GM12891 (cell line): Measurements from ENCODE around the gene SERHL2.
"Not testable (repeated sequence)": the region's sequence is repeated elsewhere in the genome, so short reads cannot be mapped to it uniquely, and the experiment has no call there.

Source experiments
- DNase-seq: peaks from one replicate; pipeline ENCODE4 v3.0.0; 2011; ENCODE audit warnings: low spot score; ENCODE audit not compliant: insufficient read length
- FAIRE-seq: peaks from 2 replicates; lab custom pipeline; 2011; peaks lifted over from hg19 to GRCh38; lab: Jason Lieb, UNC
- PAX5 ChIP-seq: IDR thresholded peaks from 2 replicates; pipeline ENCODE4 v1.6.1; 2011; ENCODE audit warnings: low read length, moderate library complexity, mild to moderate bottlenecking; ENCODE audit not compliant: insufficient read depth, severe bottlenecking
- POLR2A ChIP-seq: IDR thresholded peaks from 2 replicates; pipeline ENCODE4 v1.6.1; 2011; ENCODE audit warnings: low read depth, low read length, control low read depth
- POLR2AphosphoS5 ChIP-seq: IDR thresholded peaks from 2 replicates; pipeline ENCODE4 v1.6.1; 2011; ENCODE audit warnings: low read depth, low read length, control low read depth
- POU2F2 ChIP-seq: IDR thresholded peaks from 2 replicates; pipeline ENCODE4 v1.6.1; 2011; ENCODE audit warnings: low read depth, mild to moderate bottlenecking, control low read depth, low read length, moderate library complexity
- SPI1 ChIP-seq: IDR thresholded peaks from 2 replicates; pipeline ENCODE4 v1.6.1; 2011; ENCODE audit warnings: low read depth, low read length, control low read depth
- TAF1 ChIP-seq: IDR thresholded peaks from 2 replicates; pipeline ENCODE4 v1.6.1; 2011; ENCODE audit warnings: low read depth, low read length, control low read depth

SERHL2 gene

DNA sequence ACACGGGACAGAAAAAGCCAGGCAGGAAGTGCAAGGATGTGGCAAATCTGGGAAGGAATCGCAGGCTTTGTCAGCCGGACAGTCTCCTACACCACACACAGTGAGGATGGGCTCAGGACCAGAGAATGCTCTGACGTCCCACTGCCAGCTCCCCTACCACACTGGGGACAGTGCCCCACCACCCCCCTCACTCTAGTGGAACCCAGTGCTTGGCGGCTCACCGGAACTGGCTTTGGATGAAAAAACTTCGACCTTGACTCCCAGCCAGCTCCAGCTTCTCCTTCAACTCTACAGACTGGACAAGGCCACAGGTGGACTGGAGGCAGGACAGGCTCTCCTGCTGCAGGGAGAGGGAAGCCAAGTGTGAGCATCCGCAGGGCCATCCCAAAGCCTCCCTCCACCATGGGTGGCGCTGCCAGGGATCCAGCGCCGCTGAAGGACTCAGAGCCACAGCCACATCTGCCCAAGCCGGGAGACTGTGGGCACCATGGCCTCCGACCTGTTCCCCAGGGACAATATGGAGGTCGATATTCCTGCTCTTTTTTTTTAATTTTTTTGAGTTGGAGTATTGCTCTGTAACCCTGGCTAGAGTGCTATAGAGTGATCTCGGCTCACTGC, 24.0 kb downstream of the SERHL2 start:
- no peak for FAIRE-seq
- DNase-seq: no peak
- TF ChIP-seq TAF1 (no peak), POU2F2 (no peak), SPI1 (no peak), POLR2AphosphoS5 (no peak), POLR2A (no peak; the same call in 1 of the 2 replicates), PAX5 (no peak)

DNA sequence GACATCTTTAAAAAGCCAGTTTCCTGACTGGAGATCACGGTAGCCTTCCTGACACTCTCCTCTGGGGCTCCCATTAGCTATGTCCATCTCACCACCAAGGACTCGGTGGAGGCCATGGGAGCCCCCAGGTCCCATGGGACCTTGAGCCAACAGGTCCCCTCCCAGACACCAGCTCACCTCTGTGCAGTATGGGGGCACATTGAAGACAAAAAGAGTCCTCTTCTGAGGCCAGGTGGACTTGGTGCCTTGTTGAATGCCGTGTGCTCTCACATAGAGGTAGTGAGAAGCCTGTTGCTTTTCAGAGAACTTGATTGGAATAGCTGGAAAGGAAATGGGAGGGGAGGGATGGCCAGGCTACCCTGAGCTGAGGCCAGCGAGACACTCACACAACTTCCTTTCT, 26.3 kb downstream of the SERHL2 start:
- not testable (repeated sequence) for FAIRE-seq, DNase-seq

DNA sequence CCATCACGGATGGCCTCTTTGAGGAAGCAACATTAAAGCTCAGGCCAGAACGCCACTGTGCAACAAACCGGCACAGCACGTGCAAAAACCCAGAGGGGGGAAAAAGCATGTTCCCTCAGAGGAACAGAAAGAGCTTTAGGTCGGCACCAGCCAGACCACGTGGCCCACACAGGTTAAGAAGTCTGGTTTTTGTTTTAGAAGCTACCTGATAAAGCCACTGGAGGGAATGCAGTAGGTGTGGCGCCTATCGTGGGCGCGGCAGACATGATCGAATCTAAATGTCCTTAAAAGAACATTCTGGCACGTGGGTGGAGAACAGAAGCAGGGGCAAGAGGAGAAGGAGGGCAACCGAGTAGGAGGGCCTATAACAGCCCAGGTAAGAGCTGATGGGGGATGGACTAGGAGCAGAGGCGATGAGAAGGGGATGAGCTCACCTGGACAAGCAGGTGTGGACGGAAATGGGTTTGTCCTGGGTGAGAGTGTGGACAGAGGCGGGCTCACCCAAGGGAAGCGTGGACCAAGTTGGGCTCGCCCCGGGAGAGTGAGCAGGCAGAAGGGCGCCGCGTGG, 27.5 kb downstream of the SERHL2 start:
- not testable (repeated sequence) for FAIRE-seq

DNA sequence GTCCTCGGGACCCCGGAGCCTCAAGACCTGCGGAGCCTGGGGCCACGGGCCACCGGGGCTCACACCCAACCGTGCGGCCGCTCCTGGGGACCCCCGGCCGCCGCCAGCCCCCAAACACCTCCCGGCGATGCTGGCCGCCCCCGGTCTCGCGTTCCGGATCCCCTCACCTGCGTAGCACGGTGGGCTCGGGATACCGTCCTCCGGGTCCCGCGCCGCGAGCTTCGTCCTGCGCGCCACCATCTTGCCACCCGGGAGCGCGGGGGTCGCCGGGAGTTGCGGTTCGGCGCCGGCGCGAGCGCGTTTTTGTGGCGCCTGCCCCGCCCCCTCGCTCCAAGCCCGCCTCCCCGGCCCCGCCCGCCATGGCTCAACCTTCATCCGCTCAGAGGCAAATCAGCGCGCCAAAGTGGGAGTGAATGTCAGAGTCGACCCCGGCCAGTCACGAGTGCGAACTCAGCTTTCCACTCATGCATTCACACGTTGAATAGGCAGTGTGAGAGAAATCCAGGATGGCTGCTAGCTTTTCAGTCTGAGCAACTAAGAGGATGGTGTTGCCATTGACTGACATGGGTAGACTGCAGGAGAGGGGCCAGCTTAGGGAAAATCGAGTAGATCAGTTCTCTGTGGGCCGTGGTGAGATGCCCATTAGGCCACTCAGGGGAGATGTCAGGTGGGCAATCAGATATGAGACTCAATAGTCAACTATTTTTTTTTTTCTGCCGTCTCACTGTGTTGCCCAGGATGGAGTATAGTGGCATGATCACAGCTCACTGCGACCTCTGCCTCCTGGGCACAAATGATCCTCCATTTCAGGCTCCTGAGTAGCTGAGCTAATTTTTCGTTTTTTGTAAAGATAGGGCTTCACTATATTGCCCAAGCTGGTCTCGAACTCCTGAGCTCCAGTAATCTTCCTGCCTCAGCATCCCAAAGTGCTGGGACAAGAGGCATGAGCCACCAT, 28.3 kb downstream of the SERHL2 start:
- DNase-seq (peak; percentile 75), FAIRE-seq (peak; percentile 99)
- TF ChIP-seq POLR2A: peak; percentile 67
- TF ChIP-seq SPI1: no peak
- peak; percentile 71 for TF ChIP-seq POLR2AphosphoS5

More for the DNA sequence above, 27.5 kb downstream of the SERHL2 start:
- not testable (repeated sequence) for DNase-seq

DNA sequence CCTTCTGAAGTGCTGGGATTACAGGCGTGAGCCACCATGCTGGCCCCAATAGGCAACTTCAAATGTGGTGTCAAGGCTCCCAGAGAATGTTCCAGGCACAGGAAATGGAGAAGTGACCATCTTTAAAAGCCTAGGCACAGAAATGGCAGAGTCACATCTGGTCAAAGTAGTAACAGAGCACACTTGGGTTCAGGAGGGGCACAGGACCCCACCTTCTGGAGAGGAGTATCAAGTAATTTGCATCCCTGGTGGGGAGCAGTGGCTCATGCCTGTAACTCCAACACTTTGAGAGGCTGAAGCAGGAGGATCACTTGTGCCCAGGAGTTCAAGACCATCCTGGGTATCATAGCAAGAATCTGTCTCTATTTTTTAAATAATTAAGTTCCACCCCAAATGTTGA, 29.2 kb downstream of the SERHL2 start:
- DNase-seq (no peak), FAIRE-seq (no peak)
- peak; percentile 53; the same call in 1 of the 2 replicates for TF ChIP-seq POLR2AphosphoS5
- no peak for TF ChIP-seq PAX5

DNA sequence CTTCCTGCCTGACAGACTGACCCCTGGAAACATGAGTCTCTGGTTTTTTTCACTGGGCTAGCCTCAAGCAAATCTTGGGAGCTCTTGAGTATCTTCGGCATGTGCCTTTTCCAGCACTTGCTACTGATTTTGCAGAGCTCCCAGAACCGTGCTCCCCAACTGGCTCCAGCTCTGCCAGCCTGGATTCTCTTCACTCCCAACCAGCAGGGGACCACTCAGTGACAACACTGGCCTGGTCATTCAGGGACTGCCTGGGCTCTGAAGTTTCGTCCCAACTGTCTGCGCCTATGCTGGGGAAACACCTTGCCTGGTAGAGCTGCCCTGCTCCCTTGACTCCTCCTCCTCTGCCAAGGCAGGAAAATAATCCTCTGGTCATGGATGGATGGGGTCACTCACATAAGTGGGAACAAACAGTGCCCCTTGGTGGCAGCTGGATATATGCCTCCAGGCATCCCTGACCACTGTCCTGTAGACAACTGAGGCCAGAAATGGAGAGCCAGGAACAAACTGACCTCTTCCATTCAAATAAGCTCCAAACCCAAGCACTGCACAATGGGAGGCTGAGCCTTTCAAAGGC, 30.7 kb downstream of the SERHL2 start:
- FAIRE-seq: no peak
- TF ChIP-seq POU2F2 (no peak), SPI1 (no peak), TAF1 (no peak), PAX5 (no peak), POLR2AphosphoS5 (no peak), POLR2A (no peak)
- DNase-seq: no peak

DNA sequence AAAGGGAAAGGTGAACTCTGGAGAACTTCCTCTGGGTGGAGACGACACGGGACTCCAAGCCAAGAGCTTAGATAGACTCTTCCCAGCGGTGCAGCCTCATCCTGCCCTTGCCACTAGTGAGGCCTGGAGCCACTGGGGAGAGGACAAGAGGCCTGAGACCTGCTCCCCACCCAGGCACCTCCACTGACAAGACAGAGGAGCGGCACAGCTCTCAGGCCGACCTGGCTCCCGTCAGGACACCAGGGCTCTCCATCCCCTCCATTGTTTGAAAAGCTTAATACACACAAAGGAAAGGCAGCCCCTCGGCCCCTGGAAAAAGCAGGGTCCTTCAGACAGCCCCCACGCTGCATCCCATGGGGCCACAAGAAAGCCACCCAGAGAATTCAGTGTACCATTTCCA, 31.3 kb downstream of the SERHL2 start:
- TF ChIP-seq TAF1: no peak
- TF ChIP-seq POLR2A: peak; percentile 46; the same call in 1 of the 2 replicates
- no peak for TF ChIP-seq PAX5
- TF ChIP-seq POLR2AphosphoS5: no peak
- no peak for TF ChIP-seq POU2F2
- FAIRE-seq (no peak), DNase-seq (no peak)

DNA sequence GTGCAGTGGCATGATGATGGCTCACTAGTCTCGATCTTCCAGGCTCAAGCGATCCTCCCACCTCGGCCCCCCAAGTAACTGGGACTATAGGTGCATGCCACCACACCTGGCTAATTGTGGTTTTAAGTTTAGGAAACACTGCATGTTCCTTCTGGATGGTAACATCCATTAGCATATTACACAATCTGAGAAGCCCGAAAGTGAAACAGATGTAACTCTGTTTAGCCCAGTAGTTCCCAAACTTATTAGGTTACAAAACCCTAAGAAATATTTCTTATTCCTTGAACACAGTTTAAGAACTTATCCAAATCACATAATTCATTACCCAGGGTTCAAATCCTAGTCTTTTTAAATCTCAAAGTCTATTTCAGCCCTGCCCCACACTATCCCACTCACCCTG, 32.6 kb downstream of the SERHL2 start:
- TF ChIP-seq SPI1 (no peak), POU2F2 (no peak), PAX5 (no peak), POLR2AphosphoS5 (no peak), POLR2A (no peak), TAF1 (no peak)
- no peak for FAIRE-seq
- DNase-seq: no peak

DNA sequence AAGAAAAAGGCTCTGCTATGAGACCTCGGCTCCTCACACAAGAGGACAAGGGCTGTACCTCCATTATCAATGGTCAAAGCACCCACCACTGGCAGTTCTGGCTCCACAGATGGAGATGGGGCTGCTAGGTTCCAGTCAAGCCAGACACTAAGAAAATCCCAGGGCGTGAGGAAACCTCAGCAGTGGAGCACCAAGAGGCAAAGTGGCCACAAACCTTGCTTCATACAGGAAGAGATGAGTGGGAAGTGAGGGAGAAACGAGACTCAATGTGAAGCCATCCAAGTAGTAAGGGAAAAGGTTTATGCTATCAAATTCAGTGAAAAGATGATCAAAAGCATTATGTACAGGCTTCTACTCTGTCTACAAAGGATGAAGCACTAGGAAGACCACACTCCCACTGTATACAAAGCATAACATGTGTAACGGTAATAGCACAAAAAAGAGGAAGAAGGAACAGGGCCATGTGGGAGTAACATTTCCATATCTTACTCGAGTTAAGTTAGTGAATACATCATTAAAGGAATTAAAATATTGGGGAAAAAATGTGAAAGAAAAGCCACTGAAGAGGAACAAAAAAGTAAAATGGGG, 33.9 kb downstream of the SERHL2 start:
- no peak for TF ChIP-seq TAF1
- TF ChIP-seq SPI1: peak; percentile 62
- FAIRE-seq (peak; percentile 84), DNase-seq (no peak)

DNA sequence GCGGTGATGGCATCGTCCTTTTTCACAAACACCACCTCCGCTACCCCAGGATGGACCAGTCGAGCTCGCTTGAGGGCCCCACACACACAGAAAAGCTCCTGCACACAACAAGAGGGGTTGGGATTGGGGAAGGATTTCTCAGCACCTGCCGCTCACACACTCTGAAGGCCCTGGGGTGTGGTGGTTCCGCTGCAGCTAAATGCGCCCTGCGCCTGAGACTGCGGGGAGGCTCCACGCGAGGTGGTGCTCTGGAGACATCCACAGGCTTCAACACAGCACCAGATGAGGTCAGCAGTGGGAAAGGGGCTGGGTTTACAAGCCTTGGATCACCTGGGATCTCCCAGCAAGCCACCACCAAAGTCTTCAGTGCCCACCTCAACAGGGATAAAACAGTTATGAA, 38.2 kb downstream of the SERHL2 start:
- DNase-seq: no peak
- TF ChIP-seq SPI1 (no peak), TAF1 (no peak), PAX5 (no peak), POLR2AphosphoS5 (no peak), POLR2A (no peak), POU2F2 (no peak)

More for the DNA sequence above, 38.2 kb downstream of the SERHL2 start:
- FAIRE-seq: no peak
